ENCODE data around the gene LSS.

LSS gene

DNA sequence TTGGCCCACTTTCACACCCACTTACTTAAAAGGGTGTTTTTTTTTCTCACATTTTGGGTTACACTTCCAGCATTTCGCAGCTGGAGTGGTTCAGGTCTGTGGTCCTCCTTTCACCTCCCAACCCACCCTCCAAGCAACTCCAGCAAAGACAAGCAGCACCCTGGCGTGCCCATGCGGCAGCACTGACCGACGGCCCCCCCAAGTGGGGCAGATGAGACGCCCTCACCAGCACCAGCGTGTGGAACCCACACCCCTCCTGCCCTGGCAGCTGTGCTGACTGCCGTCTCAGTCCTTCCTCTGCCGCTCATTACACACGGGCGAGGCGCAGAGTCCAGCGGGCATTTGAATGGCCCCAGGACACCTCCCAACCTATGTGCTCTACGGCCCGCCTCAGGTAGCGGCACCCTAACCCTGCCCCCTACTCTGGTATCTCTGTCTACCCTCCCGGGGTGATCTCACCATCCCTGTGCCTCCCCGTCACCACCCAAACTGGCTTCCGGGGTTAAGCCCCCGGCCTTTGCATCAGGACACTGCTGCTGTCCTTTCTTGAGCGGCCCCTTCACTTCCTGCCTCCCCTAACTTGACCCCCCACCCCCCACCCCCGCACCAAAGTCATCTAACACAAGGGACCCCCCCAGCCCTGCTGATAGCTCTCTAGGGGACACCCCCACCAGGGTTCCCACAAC is 10.9 kb downstream of the LSS start:
- H3K27ac ChIP-seq (ENCODE audit: low read depth, low read length), result no peak overlapping the region
- H3K27me3 ChIP-seq (ENCODE audit: insufficient read depth, low read length), result no peaks in the 10 kb centered on the region
- no peaks in the 10 kb centered on the region for H3K4me1 ChIP-seq (ENCODE audit: insufficient read depth, low read length)
- peaks cover 71% of the 10 kb centered on the region for H3K36me3 ChIP-seq (ENCODE audit: insufficient read depth, low read length)
- no peak overlapping the region for H3K9ac ChIP-seq (ENCODE audit: low read depth, low read length)
- H3K4me3 ChIP-seq (ENCODE audit: low read length), result no peak overlapping the region
- 90% methylated on average over 21 of the region's 22 CpGs for WGBS
- no peaks in the 10 kb centered on the region for H3K9me3 ChIP-seq (ENCODE audit: insufficient read depth, low read depth, low read length)

DNA sequence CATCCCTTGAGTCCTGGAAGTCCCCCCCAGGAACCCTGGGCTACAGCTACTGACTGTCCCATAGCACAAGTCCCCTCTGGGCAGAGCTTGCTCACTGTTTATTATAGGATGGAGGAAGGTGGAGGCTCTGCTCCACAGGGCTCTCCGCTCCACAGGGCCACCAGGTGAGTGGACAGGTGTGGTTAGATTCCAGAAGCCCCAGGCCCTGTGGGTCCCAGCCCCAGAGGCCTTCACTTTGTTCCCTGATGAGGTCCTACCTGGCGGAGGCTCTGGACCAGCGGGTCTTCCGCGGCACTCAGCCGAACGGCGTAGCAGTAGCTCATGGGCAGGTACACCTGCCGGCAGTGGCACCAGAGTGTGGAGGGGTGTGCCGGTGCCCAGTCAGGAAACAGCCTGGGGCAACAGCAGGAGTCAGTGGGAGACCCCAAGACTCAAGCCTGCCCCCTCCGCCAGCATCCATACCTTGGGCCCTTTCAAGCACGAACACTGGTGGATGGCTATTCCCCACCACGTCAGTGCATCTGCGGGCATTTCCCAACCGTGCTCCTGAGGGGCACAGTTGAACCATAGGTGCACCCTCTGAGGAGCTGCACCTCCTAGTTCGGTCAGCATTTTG is 12.3 kb downstream of the LSS start:
- H3K9me3 ChIP-seq (ENCODE audit: insufficient read depth, low read depth, low read length), result no peaks in the 10 kb centered on the region
- 97% methylated on average over 16 of the region's 16 CpGs for WGBS
- H3K27me3 ChIP-seq (ENCODE audit: insufficient read depth, low read length), result no peaks in the 10 kb centered on the region
- H3K9ac ChIP-seq (ENCODE audit: low read depth, low read length), result no peak overlapping the region
- no peak overlapping the region for H3K4me3 ChIP-seq (ENCODE audit: low read length)
- no peak overlapping the region for H3K27ac ChIP-seq (ENCODE audit: low read depth, low read length)
- H3K36me3 ChIP-seq (ENCODE audit: insufficient read depth, low read length), result peaks cover 69% of the 10 kb centered on the region
- H3K4me1 ChIP-seq (ENCODE audit: insufficient read depth, low read length), result no peaks in the 10 kb centered on the region

DNA sequence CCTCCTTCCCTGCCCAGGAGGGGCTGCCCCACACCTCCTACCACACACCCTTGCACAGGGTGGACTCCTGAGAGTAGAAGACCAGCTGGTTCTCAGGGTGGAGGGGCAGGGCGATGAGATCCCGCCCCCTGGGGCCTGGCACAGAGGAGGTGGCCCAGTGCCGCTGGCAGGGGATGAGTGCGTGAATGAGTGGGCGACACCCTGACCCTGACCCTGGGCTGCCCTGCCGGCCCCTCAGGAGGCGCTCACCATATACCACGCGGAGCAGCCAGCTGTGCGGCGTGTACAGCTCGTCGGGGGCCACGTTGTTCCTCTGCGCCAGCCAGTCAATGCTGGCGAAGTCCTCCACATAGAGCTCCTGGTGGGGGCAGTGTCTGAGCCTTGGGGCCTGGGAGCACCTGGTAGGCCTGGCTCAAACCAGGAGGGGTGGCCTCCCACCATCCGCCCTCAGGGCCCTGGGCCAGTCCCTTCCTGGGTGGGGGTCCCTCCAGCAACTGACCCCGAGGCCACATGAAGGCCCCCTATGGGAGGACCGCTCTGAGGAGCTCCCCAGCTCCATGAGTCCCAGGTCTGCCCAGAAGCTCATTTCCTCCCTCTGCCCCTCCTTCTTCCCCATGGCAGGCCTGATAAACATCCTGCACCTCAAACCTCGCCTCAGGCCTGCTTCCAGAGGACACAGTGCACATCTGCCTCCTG is 13.0 kb downstream of the LSS start:
- Histone ChIP-seq H3K9ac (ENCODE audit: low read depth, low read length) (no peak overlapping the region), H3K27ac (ENCODE audit: low read depth, low read length) (no peak overlapping the region), H3K4me1 (ENCODE audit: insufficient read depth, low read length) (no peaks in the 10 kb centered on the region), H3K9me3 (ENCODE audit: insufficient read depth, low read depth, low read length) (no peaks in the 10 kb centered on the region), H3K36me3 (ENCODE audit: insufficient read depth, low read length) (peaks cover 67% of the 10 kb centered on the region), H3K4me3 (ENCODE audit: low read length) (no peak overlapping the region), H3K27me3 (ENCODE audit: insufficient read depth, low read length) (no peaks in the 10 kb centered on the region)
- WGBS, result 94% methylated on average over 20 of the region's 20 CpGs

DNA sequence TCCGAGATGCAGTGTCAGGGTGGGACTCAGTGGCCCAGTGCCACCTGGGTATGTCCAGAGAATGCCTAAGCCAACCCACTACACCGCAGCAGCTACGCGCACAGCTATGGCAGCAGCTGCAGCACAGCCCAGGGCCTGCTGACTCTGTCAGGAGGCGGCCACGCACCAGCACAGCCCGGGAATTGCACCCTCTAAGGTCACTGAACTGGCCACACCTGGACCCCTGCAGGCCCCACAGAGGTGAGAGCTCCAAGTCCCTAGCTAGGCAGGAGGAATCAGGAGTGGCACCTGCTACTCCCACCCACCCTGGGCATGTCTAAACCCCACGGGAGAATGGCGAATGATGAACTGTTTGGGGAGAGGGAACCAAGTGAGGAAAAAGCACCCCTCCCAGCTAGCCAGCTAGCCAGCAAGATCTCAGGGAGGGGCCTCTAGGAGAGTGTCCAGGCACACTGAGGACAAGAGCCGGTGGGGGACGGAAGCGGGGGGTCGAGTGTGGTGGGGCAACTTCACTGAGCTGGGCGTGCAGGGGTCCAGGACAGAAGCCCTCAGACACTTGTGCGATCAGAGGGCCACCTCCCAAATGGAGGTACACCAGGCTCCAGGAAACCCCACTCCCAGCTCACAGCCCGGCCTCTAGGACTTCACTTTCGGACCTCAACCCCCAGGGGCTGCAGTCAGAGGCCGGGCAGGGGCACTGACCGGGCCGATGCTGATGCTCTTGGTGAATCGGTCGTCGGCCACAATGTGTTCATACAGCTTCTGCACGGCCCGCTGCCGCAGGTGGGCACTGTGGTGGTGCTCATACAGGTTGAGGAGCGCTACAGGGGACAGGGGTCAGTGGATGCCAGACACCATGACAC is 13.9 kb downstream of the LSS start:
- no peak overlapping the region for H3K27ac ChIP-seq (ENCODE audit: low read depth, low read length)
- 92% methylated on average over 27 of the region's 27 CpGs for WGBS

DNA sequence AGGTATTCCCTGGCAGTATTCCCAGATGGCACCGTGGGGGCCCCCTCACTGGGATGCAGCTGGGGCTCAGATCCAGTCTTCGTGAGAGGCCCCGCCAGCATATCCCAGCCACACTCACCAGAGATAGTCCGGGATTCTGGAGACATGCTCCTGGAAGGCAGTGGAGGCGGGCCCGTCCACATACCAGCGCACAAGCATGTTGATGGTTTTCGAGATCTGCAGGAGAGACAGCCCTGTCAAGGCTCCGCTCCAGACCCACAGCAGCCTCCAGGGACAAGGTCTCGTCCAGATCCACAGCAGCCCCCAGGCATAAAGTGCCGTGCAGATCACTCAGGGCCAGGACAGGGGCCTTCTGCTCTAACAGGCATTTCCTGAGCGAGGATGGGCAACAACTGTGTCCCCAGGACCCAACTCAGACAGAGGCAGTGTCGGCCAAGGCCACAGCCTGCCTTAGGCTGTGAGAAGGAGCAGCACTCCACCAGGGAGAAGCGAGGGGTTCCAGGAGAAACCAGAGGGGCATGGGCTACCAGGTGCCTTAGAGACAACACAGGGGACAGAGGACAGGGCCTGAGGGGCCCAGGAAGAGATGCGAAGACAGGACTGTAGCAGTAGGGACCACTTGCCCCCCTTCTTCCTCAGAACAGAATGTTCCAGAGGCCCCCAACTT is 14.8 kb downstream of the LSS start:
- no peak overlapping the region for H3K27ac ChIP-seq (ENCODE audit: low read depth, low read length)

More for the DNA sequence above, 13.9 kb downstream of the LSS start:
- Histone ChIP-seq H3K4me1 (ENCODE audit: insufficient read depth, low read length) (no peaks in the 10 kb centered on the region), H3K27me3 (ENCODE audit: insufficient read depth, low read length) (no peaks in the 10 kb centered on the region), H3K36me3 (ENCODE audit: insufficient read depth, low read length) (peaks cover 65% of the 10 kb centered on the region), H3K9ac (ENCODE audit: low read depth, low read length) (no peak overlapping the region), H3K4me3 (ENCODE audit: low read length) (no peak overlapping the region), H3K9me3 (ENCODE audit: insufficient read depth, low read depth, low read length) (no peaks in the 10 kb centered on the region)

DNA sequence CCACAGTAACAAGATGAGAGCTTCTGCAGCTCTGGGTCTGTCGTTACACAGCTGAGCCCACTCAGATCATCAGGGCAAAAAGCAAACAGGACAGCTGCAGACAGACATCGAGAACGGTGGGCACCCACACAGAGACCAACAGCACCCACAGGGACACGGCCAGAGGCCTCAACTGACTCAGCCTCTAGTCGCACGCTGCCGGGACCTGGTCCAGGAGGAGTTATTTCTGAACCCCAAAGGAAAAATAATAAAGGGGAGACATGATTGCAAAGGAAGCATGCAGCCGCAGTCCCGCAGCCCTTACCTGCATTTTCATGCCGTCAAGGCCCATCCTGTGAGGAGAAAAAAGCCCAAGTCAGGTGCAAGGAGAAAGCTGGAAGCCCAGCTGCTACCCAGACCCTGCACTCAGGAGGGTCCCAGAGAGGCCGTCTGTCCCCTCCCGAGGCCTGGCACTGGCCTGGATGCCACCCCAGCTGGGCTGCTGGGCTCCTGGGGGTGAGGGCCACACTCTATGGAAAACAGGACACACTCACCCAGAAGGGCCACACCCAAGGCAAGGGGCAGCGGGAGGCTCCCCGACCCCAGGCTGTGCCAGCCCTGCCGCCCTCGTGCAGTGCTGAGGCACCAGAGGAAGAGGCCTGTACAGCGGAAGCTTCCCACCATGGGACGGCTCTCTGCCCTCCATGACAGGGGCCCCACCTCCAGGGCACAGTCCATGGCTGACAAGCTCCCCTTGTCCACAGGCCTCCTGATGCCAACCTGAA is 15.7 kb downstream of the LSS start:
- peaks cover 65% of the 10 kb centered on the region for H3K36me3 ChIP-seq (ENCODE audit: insufficient read depth, low read length)
- WGBS, result 94% methylated on average over 18 of the region's 18 CpGs

More for the DNA sequence above, 14.8 kb downstream of the LSS start:
- H3K4me3 ChIP-seq (ENCODE audit: low read length), result no peak overlapping the region
- H3K9me3 ChIP-seq (ENCODE audit: insufficient read depth, low read depth, low read length), result no peaks in the 10 kb centered on the region
- H3K27me3 ChIP-seq (ENCODE audit: insufficient read depth, low read length), result no peaks in the 10 kb centered on the region
- peaks cover 61% of the 10 kb centered on the region for H3K36me3 ChIP-seq (ENCODE audit: insufficient read depth, low read length)
- WGBS, result 94% methylated on average over 15 of the region's 15 CpGs
- no peak overlapping the region for H3K9ac ChIP-seq (ENCODE audit: low read depth, low read length)
- no peaks in the 10 kb centered on the region for H3K4me1 ChIP-seq (ENCODE audit: insufficient read depth, low read length)

DNA sequence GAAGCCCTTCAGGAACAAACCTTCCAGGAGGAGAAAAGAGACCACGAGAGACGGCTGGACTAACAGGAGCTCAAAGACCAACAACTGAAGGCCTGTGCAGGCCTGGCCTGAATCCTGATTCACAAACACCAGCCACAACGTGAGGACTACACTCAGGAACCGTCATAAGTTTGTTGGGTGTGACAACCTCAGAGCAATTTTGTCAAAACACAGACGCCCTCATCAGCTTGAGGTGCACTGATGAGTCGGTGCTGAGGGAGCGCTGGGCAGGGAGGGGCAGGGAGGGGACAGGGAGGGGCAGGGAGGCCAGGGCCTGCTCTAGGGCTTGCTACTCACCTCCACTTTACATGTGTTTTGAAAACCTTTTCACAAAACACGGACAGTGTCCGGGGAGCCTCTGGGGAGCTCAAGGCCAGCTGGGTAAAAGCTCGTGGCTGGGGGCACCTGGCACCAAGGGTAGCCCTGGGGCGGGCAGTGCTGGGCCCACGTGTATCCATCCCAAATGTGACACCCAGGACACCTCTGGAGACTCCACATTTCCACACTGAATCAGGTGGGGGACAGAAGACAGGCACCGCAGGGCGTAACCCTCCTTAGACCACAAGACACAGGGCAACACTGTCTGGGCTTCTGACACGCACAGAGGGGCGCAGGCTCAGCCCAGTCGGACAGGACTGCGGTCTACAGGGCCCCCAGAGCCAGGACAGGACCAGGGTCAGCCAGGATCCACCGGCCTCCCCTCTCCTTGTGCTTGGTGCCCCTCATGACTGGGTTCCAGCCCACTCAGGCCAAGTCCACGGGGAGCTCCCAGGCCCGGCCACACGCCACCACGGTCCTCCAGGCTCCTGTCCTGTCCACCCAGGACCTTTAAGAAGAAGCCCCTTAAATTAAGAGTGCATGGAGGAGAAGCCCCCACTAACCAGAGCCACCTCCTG is 16.5 kb downstream of the LSS start:
- Histone ChIP-seq H3K9ac (ENCODE audit: low read depth, low read length) (no peak overlapping the region), H3K9me3 (ENCODE audit: insufficient read depth, low read depth, low read length) (no peaks in the 10 kb centered on the region), H3K4me3 (ENCODE audit: low read length) (no peak overlapping the region), H3K4me1 (ENCODE audit: insufficient read depth, low read length) (no peaks in the 10 kb centered on the region), H3K27me3 (ENCODE audit: insufficient read depth, low read length) (no peaks in the 10 kb centered on the region), H3K27ac (ENCODE audit: low read depth, low read length) (no peak overlapping the region), H3K36me3 (ENCODE audit: insufficient read depth, low read length) (peaks cover 70% of the 10 kb centered on the region)
- WGBS, result 96% methylated on average over 23 of the region's 23 CpGs

More for the DNA sequence above, 15.7 kb downstream of the LSS start:
- H3K9me3 ChIP-seq (ENCODE audit: insufficient read depth, low read depth, low read length), result no peaks in the 10 kb centered on the region
- no peaks in the 10 kb centered on the region for H3K4me1 ChIP-seq (ENCODE audit: insufficient read depth, low read length)
- H3K4me3 ChIP-seq (ENCODE audit: low read length), result no peak overlapping the region
- H3K9ac ChIP-seq (ENCODE audit: low read depth, low read length), result no peak overlapping the region
- no peaks in the 10 kb centered on the region for H3K27me3 ChIP-seq (ENCODE audit: insufficient read depth, low read length)
- H3K27ac ChIP-seq (ENCODE audit: low read depth, low read length), result no peak overlapping the region

DNA sequence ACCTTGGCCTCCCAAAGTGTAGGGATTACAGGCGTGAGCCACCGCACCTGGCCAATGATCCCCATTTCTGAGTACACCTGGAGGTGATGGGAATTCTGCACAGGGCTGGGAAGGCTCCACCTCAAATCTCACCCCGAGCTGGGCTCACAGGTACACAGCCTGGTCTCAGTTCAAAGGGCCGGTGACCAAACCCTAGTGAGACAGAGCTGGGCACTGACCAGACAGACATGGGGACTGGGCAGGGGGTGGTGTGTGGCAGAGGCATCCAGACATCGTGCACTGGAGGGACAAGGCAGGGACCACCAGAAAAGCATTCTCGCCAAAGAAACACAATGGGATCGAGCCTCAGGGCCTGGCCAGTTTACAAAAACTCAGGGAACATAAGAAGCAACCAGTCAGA is 17.2 kb downstream of the LSS start:
- Histone ChIP-seq H3K4me1 (ENCODE audit: insufficient read depth, low read length) (no peaks in the 10 kb centered on the region), H3K27me3 (ENCODE audit: insufficient read depth, low read length) (no peaks in the 10 kb centered on the region), H3K4me3 (ENCODE audit: low read length) (no peak overlapping the region), H3K27ac (ENCODE audit: low read depth, low read length) (no peak overlapping the region), H3K9me3 (ENCODE audit: insufficient read depth, low read depth, low read length) (no peaks in the 10 kb centered on the region), H3K9ac (ENCODE audit: low read depth, low read length) (no peak overlapping the region), H3K36me3 (ENCODE audit: insufficient read depth, low read length) (peaks cover 74% of the 10 kb centered on the region)
- WGBS, result 94% methylated on average over 7 of the region's 7 CpGs

DNA sequence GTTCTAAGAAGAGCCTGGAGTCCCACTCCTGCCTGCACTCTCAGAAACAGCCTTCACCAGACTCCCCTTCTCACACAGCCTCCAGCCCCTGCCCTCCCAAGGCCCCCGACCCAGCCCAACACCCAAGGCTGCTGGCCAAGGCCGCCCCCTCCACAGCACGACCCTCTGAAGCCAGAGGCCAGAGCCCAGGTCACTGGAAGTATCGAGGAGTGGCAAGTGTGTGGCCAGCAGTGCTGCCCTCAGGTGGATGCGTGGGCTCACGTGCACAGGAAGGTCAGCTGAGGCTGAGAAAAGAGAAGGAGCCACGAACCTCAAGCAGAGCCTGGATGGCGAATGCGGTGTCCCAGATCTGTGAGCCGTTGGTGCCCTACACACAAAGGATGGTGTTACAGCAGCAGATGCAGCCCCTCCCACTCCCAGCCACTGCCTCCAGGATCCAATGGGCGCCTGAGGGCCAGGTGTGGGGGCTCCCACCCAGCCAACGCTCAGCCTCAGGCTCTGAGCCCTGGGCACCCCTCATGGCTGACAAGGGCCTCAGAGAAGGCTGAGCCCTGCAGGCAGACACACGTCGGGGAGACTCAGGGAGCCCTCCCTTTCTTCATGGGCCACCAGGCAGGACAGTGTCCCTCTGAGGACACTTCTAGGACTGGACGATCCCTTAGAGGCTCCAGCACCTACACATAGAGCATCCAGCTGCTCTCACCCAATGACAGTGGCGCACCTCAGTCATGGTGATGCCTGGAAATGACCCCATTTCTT is 18.0 kb downstream of the LSS start:
- Histone ChIP-seq H3K27ac (ENCODE audit: low read depth, low read length) (no peak overlapping the region), H3K4me3 (ENCODE audit: low read length) (no peak overlapping the region), H3K27me3 (ENCODE audit: insufficient read depth, low read length) (no peaks in the 10 kb centered on the region), H3K9me3 (ENCODE audit: insufficient read depth, low read depth, low read length) (no peaks in the 10 kb centered on the region), H3K36me3 (ENCODE audit: insufficient read depth, low read length) (peaks cover 74% of the 10 kb centered on the region), H3K9ac (ENCODE audit: low read depth, low read length) (no peak overlapping the region), H3K4me1 (ENCODE audit: insufficient read depth, low read length) (no peaks in the 10 kb centered on the region)
- WGBS, result 91% methylated on average over 16 of the region's 16 CpGs

Measured in HUES64 (cell line).